ENCODE results near the gene APOL3. TPM values are rescaled to one million over a fixed set of nuclear protein-coding genes. Genes with fewer than 3 reads are reported as not detected.
"Not testable (repeated sequence)": the region's sequence is repeated elsewhere in the genome, so short reads cannot be mapped to it uniquely, and the experiment has no call there.

The APOL3 gene
- total RNA-seq, 1 donor from 2014 or later = 1.6 TPM

GRCh38 chr22:36106910-36107309 is 53.6 kb downstream of the APOL3 start:
- FAIRE-seq = no peak
- no peak for DNase-seq (ENCODE audit: low spot score in 2 of 2)

DNA sequence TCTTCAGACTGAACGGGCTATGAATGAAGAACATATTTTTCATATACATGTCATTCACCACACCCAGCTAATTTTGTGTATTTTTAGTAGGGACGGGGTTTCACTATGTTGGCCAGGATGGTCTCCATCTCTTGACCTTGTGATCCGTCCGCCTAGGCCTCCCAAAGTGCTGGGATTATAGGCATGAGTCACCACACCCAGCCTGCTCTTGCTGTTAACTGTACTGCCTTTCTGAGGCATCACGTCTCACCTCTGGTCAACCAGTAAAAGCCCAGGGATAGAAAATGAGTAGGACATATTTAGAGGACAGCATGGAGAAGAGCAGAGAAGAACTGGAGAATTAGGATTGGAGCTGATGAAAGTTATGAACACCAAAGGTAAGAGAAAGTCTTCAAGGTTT is 55.6 kb downstream of the APOL3 start:
- DNase-seq (ENCODE audit: low spot score in 2 of 2) (no peak), FAIRE-seq (no peak)

GRCh38 chr22:36104435-36104834 is 56.1 kb downstream of the APOL3 start:
- FAIRE-seq (no peak), DNase-seq (ENCODE audit: low spot score in 2 of 2) (no peak)

DNA sequence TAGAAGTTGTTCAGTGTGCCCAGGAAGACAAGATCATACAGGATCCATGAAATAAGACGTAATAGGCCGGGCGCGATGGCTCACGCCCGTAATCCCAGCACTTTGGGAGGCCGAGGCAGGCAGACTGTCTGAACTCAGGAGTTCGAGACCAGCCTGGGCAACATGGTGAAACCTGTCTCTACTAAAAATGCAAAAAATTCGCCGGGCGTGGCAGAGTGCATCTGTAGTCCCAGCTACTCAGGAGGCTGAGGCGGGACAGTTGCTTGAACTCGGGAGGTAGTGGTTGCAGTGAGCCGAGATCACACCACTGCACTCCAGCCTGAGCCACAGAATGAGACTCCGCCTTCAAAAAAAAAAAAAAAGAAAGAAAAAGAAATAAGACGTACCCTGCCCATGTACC is 56.7 kb downstream of the APOL3 start:
- DNase-seq (ENCODE audit: low spot score in 2 of 2) (no peak), FAIRE-seq (no peak)

DNA sequence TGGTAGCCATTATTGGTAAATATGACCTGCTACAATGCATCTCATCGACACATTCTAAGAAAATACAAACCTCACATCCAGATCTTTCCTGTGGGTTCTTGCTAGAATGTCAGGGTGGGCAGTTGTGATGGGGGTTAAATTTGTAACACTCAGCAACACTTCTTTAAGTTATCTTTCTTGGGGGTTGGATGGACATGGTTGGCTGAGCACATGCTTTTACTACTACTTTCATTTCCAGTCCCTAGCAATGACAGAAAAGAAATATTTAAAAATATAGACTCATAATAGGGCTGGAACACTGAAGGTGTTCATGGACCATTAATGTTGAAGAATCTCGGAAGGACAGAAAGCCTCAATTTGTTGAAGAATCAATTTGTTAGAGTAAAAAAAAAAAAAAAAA is 57.6 kb downstream of the APOL3 start:
- DNase-seq (ENCODE audit: low spot score in 2 of 2) = no peak
- no peak for FAIRE-seq

DNA sequence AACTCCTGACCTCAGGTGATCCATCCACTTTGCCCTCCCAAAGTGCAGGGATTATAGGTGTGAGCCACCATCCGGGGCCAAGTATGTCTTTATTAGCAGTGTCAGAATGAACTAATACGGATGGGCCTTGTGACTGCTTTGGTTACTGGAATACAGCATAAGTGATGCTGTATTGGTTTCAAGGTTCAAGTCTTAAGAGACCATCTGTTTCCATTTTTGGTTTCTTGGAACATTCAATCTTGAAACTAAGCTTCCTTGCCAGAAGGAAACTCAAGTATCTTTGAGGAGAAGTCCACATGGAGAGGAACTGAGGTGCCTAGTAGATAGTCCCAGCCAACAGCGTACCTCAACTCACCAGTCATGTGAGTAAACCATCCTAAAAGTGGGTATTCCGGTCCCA is 58.8 kb downstream of the APOL3 start:
- no peak for DNase-seq (ENCODE audit: low spot score in 2 of 2)
- no peak for FAIRE-seq

DNA sequence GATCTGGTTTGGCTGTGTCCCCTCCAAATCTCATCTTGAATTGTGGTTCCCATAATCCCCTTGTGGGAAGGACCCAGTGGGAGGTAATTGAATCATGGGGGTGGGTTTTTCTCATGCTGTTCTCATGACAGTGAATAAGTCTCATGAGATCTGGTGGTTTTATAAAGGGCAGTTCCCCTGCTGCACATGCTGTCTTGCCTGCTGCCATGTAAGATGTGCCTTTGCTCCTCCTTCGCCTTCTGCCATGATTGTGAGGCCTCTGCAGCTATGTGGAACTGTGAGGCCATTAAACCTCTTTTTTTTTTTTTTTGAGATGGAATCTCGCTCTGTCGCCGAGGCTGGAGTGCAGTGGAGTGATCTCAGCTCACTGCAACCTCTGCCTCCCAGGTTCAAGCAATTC is 59.6 kb downstream of the APOL3 start:
- not testable (repeated sequence) for DNase-seq (ENCODE audit: low spot score in 2 of 2); FAIRE-seq

DNA sequence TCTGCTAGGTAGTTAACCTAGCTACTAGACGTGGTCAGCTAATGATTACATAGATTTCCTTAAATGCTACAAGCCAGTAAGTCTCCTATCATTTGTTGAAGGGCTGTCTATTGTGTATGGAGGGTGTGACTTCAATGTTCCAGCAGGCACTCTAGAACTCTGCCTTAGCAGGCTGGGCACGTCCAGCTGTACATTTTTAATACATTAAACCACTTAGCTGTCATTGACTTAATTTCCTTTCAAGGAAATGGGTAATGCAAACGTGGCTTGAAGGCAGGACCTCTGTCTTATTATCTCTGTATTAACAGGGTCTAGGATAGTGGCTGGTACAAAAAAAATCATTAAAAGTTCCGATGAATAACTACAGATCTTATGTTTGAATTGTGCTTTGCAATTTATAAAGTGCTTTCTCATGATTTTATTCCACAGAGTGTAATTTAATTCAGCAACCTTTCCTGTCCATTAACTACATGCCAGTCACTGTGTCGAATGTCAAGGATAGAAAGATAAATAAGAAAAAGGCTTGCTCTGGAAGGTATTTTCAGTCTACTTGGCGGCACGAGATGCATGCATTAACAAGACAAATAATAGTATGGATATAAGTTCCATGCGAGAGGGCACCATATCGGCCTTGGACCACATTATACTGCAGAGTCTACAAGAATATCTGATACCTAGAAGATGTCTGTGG is 60.3 kb downstream of the APOL3 start:
- DNase-seq (ENCODE audit: low spot score in 2 of 2) (no peak), FAIRE-seq (no peak)

GRCh38 chr22:36099561-36099960 is 61.0 kb downstream of the APOL3 start:
- FAIRE-seq; DNase-seq (ENCODE audit: low spot score in 2 of 2): not testable (repeated sequence)

DNA sequence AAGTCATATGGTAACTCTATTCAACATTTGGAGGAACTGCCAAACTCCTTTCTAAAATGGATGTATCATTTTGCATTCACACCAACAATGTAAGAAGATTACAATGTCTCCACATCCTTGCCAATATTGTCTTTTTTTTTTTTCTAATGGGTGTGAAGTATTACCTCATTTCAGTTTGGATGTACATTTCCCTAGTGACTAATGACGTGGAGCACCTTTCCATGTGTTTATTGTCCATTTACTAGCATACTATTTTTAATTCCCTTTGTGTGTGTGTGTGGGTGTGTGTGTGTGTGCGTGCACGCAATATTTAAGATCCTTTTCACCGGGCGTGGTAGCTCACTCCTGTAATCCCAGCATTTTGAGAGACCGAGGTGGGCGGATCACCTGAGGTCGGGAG is 62.7 kb downstream of the APOL3 start:
- FAIRE-seq (no peak), DNase-seq (ENCODE audit: low spot score in 2 of 2) (no peak)

GRCh38 chr22:36090772-36091171 is 69.8 kb downstream of the APOL3 start:
- not testable (repeated sequence) for DNase-seq (ENCODE audit: low spot score in 2 of 2); FAIRE-seq

Other genes starting within 250 kb of the APOL3 start
- gene RBFOX2, start 131.9 kb downstream of the APOL3 start, total RNA-seq = 390 TPM
- gene APOL4, start 41.1 kb upstream of the APOL3 start, total RNA-seq = 7.7 TPM
- 5.3 TPM for gene APOL2, start 78.8 kb upstream of the APOL3 start, total RNA-seq
- 1.2 TPM for gene APOL1, start 92.4 kb upstream of the APOL3 start, total RNA-seq
- 32.2 TPM for gene MYH9, start 227.2 kb upstream of the APOL3 start, total RNA-seq